ENCODE results near the gene POLR2F. TPM values are rescaled to one million over a fixed set of nuclear protein-coding genes. Genes with fewer than 3 reads are reported as not detected.

Gene POLR2F
- total and polyA plus RNA-seq, 4 experiments from 2014 or later: 44.9 to 158 (median 90.4) TPM

- Histone ChIP-seq H3K36me3 (ENCODE audit: insufficient read depth, low read length) (no peaks in the 10 kb centered on the region), H3K9me3 (ENCODE audit: control insufficient read depth in 1 of 2, low read length in 2 of 2) (no peaks in the 10 kb centered on the region), H3K4me1 (ENCODE audit: insufficient read depth, low read length) (no peaks in the 10 kb centered on the region), H3K27ac (ENCODE audit: low read depth, low read length) (no peak overlapping the region), H3K27me3 (ENCODE audit: insufficient read depth, low read length) (no peaks in the 10 kb centered on the region), H3K4me3 (ENCODE audit: low read length in 2 of 2) (no peak overlapping the region)
- peak overlapping the region in 1 of 7 donors; percentile 30 for H3K27ac Mint-ChIP-seq
- H3K27me3 Mint-ChIP-seq: no peaks in the 10 kb centered on the region
- H3K4me1 Mint-ChIP-seq: no peaks in the 10 kb centered on the region
- H3K36me3 Mint-ChIP-seq: peaks cover 0 to 4% of the 10 kb centered on the region in 2 donors
- ChIA-PET POLR2A (ENCODE audit: partially characterized antibody) (no interaction called here), CTCF (ENCODE audit: partially characterized antibody) (no interaction called here)
- intact Hi-C loops (cut with micrococcal nuclease): no loop called here
- DNase-seq: no peak
- H3K4me3 Mint-ChIP-seq: no peak overlapping the region
- no peaks in the 10 kb centered on the region for H3K9me3 Mint-ChIP-seq
Observed at GRCh38 chr22:37981282-37982011, 27.9 kb downstream of the POLR2F start.

GRCh38 chr22:37982151-37982785 lies 28.8 kb downstream of the POLR2F start:
- Histone ChIP-seq H3K27ac (ENCODE audit: low read depth, low read length) (no peak overlapping the region), H3K9me3 (ENCODE audit: control insufficient read depth in 1 of 2, low read length in 2 of 2) (no peaks in the 10 kb centered on the region), H3K27me3 (ENCODE audit: insufficient read depth, low read length) (no peaks in the 10 kb centered on the region), H3K4me3 (ENCODE audit: low read length in 2 of 2) (no peak overlapping the region), H3K4me1 (ENCODE audit: insufficient read depth, low read length) (no peaks in the 10 kb centered on the region), H3K36me3 (ENCODE audit: insufficient read depth, low read length) (no peaks in the 10 kb centered on the region)
- Mint-ChIP-seq H3K36me3 (peaks cover 0 to 4% of the 10 kb centered on the region in 2 donors), H3K4me3 (no peak overlapping the region), H3K27me3 (no peaks in the 10 kb centered on the region), H3K27ac (no peak overlapping the region), H3K9me3 (no peaks in the 10 kb centered on the region), H3K4me1 (no peaks in the 10 kb centered on the region)
- intact Hi-C loops (cut with micrococcal nuclease): no loop called here
- CTCF ChIA-PET (ENCODE audit: partially characterized antibody): no interaction called here
- POLR2A ChIA-PET (ENCODE audit: partially characterized antibody): no interaction called here
- no peak for DNase-seq

GRCh38 chr22:37982938-37983859 lies 29.7 kb downstream of the POLR2F start:
- no peak for DNase-seq
- H3K9me3 Mint-ChIP-seq: no peaks in the 10 kb centered on the region
- H3K27ac Mint-ChIP-seq: no peak overlapping the region
- peaks cover 0 to 3% of the 10 kb centered on the region in 2 donors for H3K36me3 Mint-ChIP-seq
- intact Hi-C loops (cut with micrococcal nuclease): no loop called here
- no peaks in the 10 kb centered on the region for H3K36me3 ChIP-seq (ENCODE audit: insufficient read depth, low read length)
- no peak overlapping the region for H3K4me3 Mint-ChIP-seq
- no peaks in the 10 kb centered on the region for H3K4me1 ChIP-seq (ENCODE audit: insufficient read depth, low read length)
- H3K4me3 ChIP-seq (ENCODE audit: low read length in 2 of 2): no peak overlapping the region
- H3K4me1 Mint-ChIP-seq: no peaks in the 10 kb centered on the region
- no peaks in the 10 kb centered on the region for H3K9me3 ChIP-seq (ENCODE audit: control insufficient read depth in 1 of 2, low read length in 2 of 2)
- ChIA-PET CTCF (ENCODE audit: partially characterized antibody) (no interaction called here), POLR2A (ENCODE audit: partially characterized antibody) (no interaction called here)
- no peak overlapping the region for H3K27ac ChIP-seq (ENCODE audit: low read depth, low read length)
- H3K27me3 Mint-ChIP-seq: no peaks in the 10 kb centered on the region
- no peaks in the 10 kb centered on the region for H3K27me3 ChIP-seq (ENCODE audit: insufficient read depth, low read length)

GRCh38 chr22:37983860-37984791 lies 30.6 kb downstream of the POLR2F start, which contains the start of gene SOX10:
Gene SOX10, minus strand, starts transcription at chr22:37984555. Its CDS starts 771 bp downstream, at chr22:37983784.
- ChIA-PET POLR2A (ENCODE audit: partially characterized antibody) (no interaction called here), CTCF (ENCODE audit: partially characterized antibody) (no interaction called here)
- H3K4me1 ChIP-seq (ENCODE audit: insufficient read depth, low read length): no peaks in the 10 kb centered on the region
- peaks cover 0 to 3% of the 10 kb centered on the region in 2 donors for H3K36me3 Mint-ChIP-seq
- H3K27ac ChIP-seq (ENCODE audit: low read depth, low read length): no peak within 1 kb of the TSS
- no peak within 1 kb of the TSS for H3K4me3 ChIP-seq (ENCODE audit: low read length in 2 of 2)
- no peaks in the 10 kb centered on the region for H3K9me3 ChIP-seq (ENCODE audit: control insufficient read depth in 1 of 2, low read length in 2 of 2)
- H3K4me3 Mint-ChIP-seq: no peak within 1 kb of the TSS
- intact Hi-C loops (cut with micrococcal nuclease): no loop called here
- no peaks in the 10 kb centered on the region for H3K27me3 ChIP-seq (ENCODE audit: insufficient read depth, low read length)
- no peak for DNase-seq
- no peaks in the 10 kb centered on the region for H3K9me3 Mint-ChIP-seq
- H3K27ac Mint-ChIP-seq: no peak within 1 kb of the TSS
- no peaks in the 10 kb centered on the region for H3K4me1 Mint-ChIP-seq
- H3K36me3 ChIP-seq (ENCODE audit: insufficient read depth, low read length): no peaks in the 10 kb centered on the region
- H3K27me3 Mint-ChIP-seq: no peaks in the 10 kb centered on the region

- DNase-seq: no peak
- Histone ChIP-seq H3K27ac (ENCODE audit: low read depth, low read length) (no peak overlapping the region), H3K4me3 (ENCODE audit: low read length in 2 of 2) (no peak overlapping the region), H3K27me3 (ENCODE audit: insufficient read depth, low read length) (no peaks in the 10 kb centered on the region), H3K9me3 (ENCODE audit: control insufficient read depth in 1 of 2, low read length in 2 of 2) (no peaks in the 10 kb centered on the region), H3K36me3 (ENCODE audit: insufficient read depth, low read length) (no peaks in the 10 kb centered on the region), H3K4me1 (ENCODE audit: insufficient read depth, low read length) (no peaks in the 10 kb centered on the region)
- H3K9me3 Mint-ChIP-seq: no peaks in the 10 kb centered on the region
- intact Hi-C loops (cut with micrococcal nuclease): no loop called here
- CTCF ChIA-PET (ENCODE audit: partially characterized antibody): no interaction called here
- no peaks in the 10 kb centered on the region for H3K4me1 Mint-ChIP-seq
- no peak overlapping the region for H3K4me3 Mint-ChIP-seq
- H3K27me3 Mint-ChIP-seq: no peaks in the 10 kb centered on the region
- POLR2A ChIA-PET (ENCODE audit: partially characterized antibody): no interaction called here
- H3K27ac Mint-ChIP-seq: no peak overlapping the region
- peaks cover 0 to 3% of the 10 kb centered on the region in 2 donors for H3K36me3 Mint-ChIP-seq
Observed at GRCh38 chr22:37985050-37985585, 31.6 kb downstream of the POLR2F start.

GRCh38 chr22:37985751-37986281 lies 32.3 kb downstream of the POLR2F start:
- no peaks in the 10 kb centered on the region for H3K9me3 Mint-ChIP-seq

More at GRCh38 chr22:37985751-37986281, 32.3 kb downstream of the POLR2F start:
- intact Hi-C loops (cut with micrococcal nuclease): no loop called here
- H3K36me3 Mint-ChIP-seq: peaks cover 0 to 3% of the 10 kb centered on the region in 2 donors
- Histone ChIP-seq H3K4me3 (ENCODE audit: low read length in 2 of 2) (no peak overlapping the region), H3K36me3 (ENCODE audit: insufficient read depth, low read length) (no peaks in the 10 kb centered on the region), H3K27me3 (ENCODE audit: insufficient read depth, low read length) (no peaks in the 10 kb centered on the region), H3K9me3 (ENCODE audit: control insufficient read depth in 1 of 2, low read length in 2 of 2) (no peaks in the 10 kb centered on the region), H3K4me1 (ENCODE audit: insufficient read depth, low read length) (no peaks in the 10 kb centered on the region), H3K27ac (ENCODE audit: low read depth, low read length) (no peak overlapping the region)
- POLR2A ChIA-PET (ENCODE audit: partially characterized antibody): no interaction called here
- H3K27me3 Mint-ChIP-seq: no peaks in the 10 kb centered on the region
- no peak overlapping the region for H3K4me3 Mint-ChIP-seq
- no peaks in the 10 kb centered on the region for H3K4me1 Mint-ChIP-seq
- CTCF ChIA-PET (ENCODE audit: partially characterized antibody): no interaction called here
- DNase-seq: no peak
- H3K27ac Mint-ChIP-seq: no peak overlapping the region

All from CD4-positive, alpha-beta memory T cell (primary cell).